ENCODE results near the gene LRCH1. TPM values are rescaled to one million over a fixed set of nuclear protein-coding genes. Genes with fewer than 3 reads are reported as not detected.

The LRCH1 gene
- total RNA-seq, 2 experiments from 2014 or later: 16.7 to 27.8 TPM

- Histone ChIP-seq H2AFZ (ENCODE audit: low read length) (no peak overlapping the region), H3K9me2 (ENCODE audit: insufficient read depth, low read length) (no peaks in the 10 kb centered on the region), H4K20me1 (ENCODE audit: insufficient read depth, low read length) (0 out of 2 replicates have a peak, but pooled peaks cover 3% of the 10 kb centered on the region), H3K36me3 (ENCODE audit: insufficient read depth, low read length) (no peaks in the 10 kb centered on the region), H3K27ac (ENCODE audit: low read depth, low read length, poor library complexity, severe bottlenecking) (no peak overlapping the region), H3K4me3 (ENCODE audit: low read depth, low read length, poor library complexity, severe bottlenecking) (no peak overlapping the region), H3K4me1 (ENCODE audit: insufficient read depth, low read length, poor library complexity, severe bottlenecking) (peaks cover 60% of the 10 kb centered on the region), H3K4me2 (ENCODE audit: low read length) (no peak overlapping the region), H3K9me3 (ENCODE audit: low read length) (no peaks in the 10 kb centered on the region), H3K79me2 (ENCODE audit: insufficient read depth, low read depth, low read length) (peaks cover 87% of the 10 kb centered on the region)
- TF ChIP-seq CTCF (conservative IDR thresholded peaks at IDR 0.05; ENCODE audit: low read length) (no peak), EZH2phosphoT487 (IDR thresholded peaks at IDR 0.05; ENCODE audit: borderline replicate concordance, low read depth, low read length) (no peak)
- POLR2A ChIA-PET: interaction anchor here (0.6 kb wide), 1 partner anchor 34 kb away, joined by 7 read pairs; no protein-coding TSS in a partner anchor
- BruUV-seq (replicated peaks): no TSS peak
- DNase-seq (ENCODE audit: low spot score): no peak
- CTCF ChIA-PET (ENCODE audit: unreplicated experiment): no interaction called here
- intact Hi-C loops (cut with micrococcal nuclease; ENCODE audit: unreplicated experiment): no loop called here
Measured at GRCh38 chr13:46627462-46627861, 74.5 kb downstream of the LRCH1 start.

GRCh38 chr13:46628622-46629365 is 75.8 kb downstream of the LRCH1 start:
- Histone ChIP-seq H2AFZ (ENCODE audit: low read length) (no peak overlapping the region), H3K4me3 (ENCODE audit: low read depth, low read length, poor library complexity, severe bottlenecking) (no peak overlapping the region), H3K27ac (ENCODE audit: low read depth, low read length, poor library complexity, severe bottlenecking) (no peak overlapping the region), H3K4me1 (ENCODE audit: insufficient read depth, low read length, poor library complexity, severe bottlenecking) (peaks cover 47% of the 10 kb centered on the region), H3K9me3 (ENCODE audit: low read length) (no peaks in the 10 kb centered on the region), H3K4me2 (ENCODE audit: low read length) (no peak overlapping the region), H3K36me3 (ENCODE audit: insufficient read depth, low read length) (no peaks in the 10 kb centered on the region), H3K9me2 (ENCODE audit: insufficient read depth, low read length) (no peaks in the 10 kb centered on the region), H3K79me2 (ENCODE audit: insufficient read depth, low read depth, low read length) (peaks cover 86% of the 10 kb centered on the region), H4K20me1 (ENCODE audit: insufficient read depth, low read length) (no peaks in the 10 kb centered on the region)
- CTCF ChIA-PET (ENCODE audit: unreplicated experiment): interaction anchor here (1.5 kb wide), 1 partner anchor 56 kb away, joined by 3 read pairs; no protein-coding TSS in a partner anchor
- TF ChIP-seq EZH2phosphoT487 (IDR thresholded peaks at IDR 0.05; ENCODE audit: borderline replicate concordance, low read depth, low read length) (no peak), CTCF (conservative IDR thresholded peaks at IDR 0.05; ENCODE audit: low read length) (no peak)
- DNase-seq (ENCODE audit: low spot score): no peak
- intact Hi-C loops (cut with micrococcal nuclease; ENCODE audit: unreplicated experiment): no loop called here
- POLR2A ChIA-PET: interaction anchor here (0.6 to 2.1 kb wide), 9 partner anchors 9 to 229 kb away, joined by 3 to 11 read pairs (median 5); no protein-coding TSS in a partner anchor
- BruUV-seq (replicated peaks): no TSS peak
